Ovary (tissue), 9 donors: Measurements from ENCODE around the gene UBN2. TPM values are rescaled to one million over a fixed set of nuclear protein-coding genes. Genes with fewer than 3 reads are reported as not detected.

Experiments
- DNase-seq, 5 donors: peaks; one replicate each; pipeline ENCODE4 v3.0.0-alpha.2; 2019 to 2020
- H3K27ac ChIP-seq, 2 donors: fragments of 200-600 bp; one replicate each; pipeline versions ENCODE4 v1.5.1 to v1.8.0; 2019 to 2022
- H3K27me3 ChIP-seq: fragments of 200-600 bp; one replicate; pipeline ENCODE4 v1.8.0; 2022
- H3K36me3 ChIP-seq: fragments of 200-600 bp; sonication (generic); one replicate; pipeline ENCODE4 v1.5.1; 2019
- H3K4me1 ChIP-seq: one replicate; pipeline ENCODE4 v1.8.1; 2013; ENCODE audit warnings: mild to moderate bottlenecking, moderate library complexity; ENCODE audit not compliant: insufficient read depth
- H3K4me3 ChIP-seq: fragments of 200-600 bp; sonication (generic); one replicate; pipeline ENCODE4 v1.5.1; 2017
- H3K9me3 ChIP-seq, 2 donors: fragments of 200-600 bp in 1 of 2; sonication (generic) in 1 of 2; one replicate each; pipeline versions ENCODE4 v1.5.1 to v1.8.1; 2013 to 2019; ENCODE audit warnings: mild to moderate bottlenecking in 1 of 2, moderate library complexity in 1 of 2
- EP300 ChIP-seq: sonication (generic); formaldehyde crosslinking; IDR thresholded peaks from one replicate; pipeline ENCODE4 v1.6.1; 2017; ENCODE audit warnings: antibody characterized with exemption
- POLR2A ChIP-seq: fragments of 450-650 bp; IDR thresholded peaks from one replicate; pipeline ENCODE4 v1.6.1; 2017; ENCODE audit warnings: antibody characterized with exemption, mild to moderate bottlenecking, moderate library complexity
- WGBS, 3 donors: extraction: QIAGEN DNeasy Blood & Tissue Kit in 1 of 3; methylation state at CpG; one replicate each; pipeline versions ENCODE4 v1.1.5 to v1.1.7; 2013 to 2017; 5-methylcytosine and 5-hydroxymethylcytosine counted together
- intact Hi-C, 4 donors: fragments of 100-400 bp; cut with DNase I; formaldehyde crosslinking; loops; one replicate each; pipeline versions ENCODE4 v1.11.0 to v1.15.1; 2022 to 2023
- polyA plus RNA-seq, 2 donors: library from polyadenylated mRNA; stranded (reverse); fragments of 200-250 nt in 1 of 2; fragments of 350-450 nt in 1 of 2; fragmentation: Illumina TruSeq in 1 of 2; extraction: RNeasy Lipid Tissue Mini Kit (QIAGEN cat#74804) in 1 of 2; gene quantifications; one replicate each; pipeline ENCODE4 v1.2.3, GENCODE V29; 2013 to 2014
- total RNA-seq, 7 donors: library from RNA; depleted of rRNA in 2 of 7; stranded (reverse); fragments of >200 nt in 2 of 7; fragmentation: NEBNext Ultra II Directional in 3 of 7; extraction: Animal tissue kit (Norgen Biotek cat#: 25700) in 3 of 7; gene quantifications; one replicate each; pipeline versions ENCODE4 v1.1.0 to v1.2.4, GENCODE V29; 2016 to 2023
- TF ChIP-seq, protein P1 (sequence below), 3 donors: fragments of 450-650 bp in 2 of 3; fragments of 200-600 bp in 1 of 3; IDR thresholded peaks; one replicate each; pipeline versions ENCODE4 v1.5.1 to v1.8.0; 2016 to 2022; ENCODE audit warnings: antibody characterized with exemption in 3 of 3, mild to moderate bottlenecking in 1 of 3
- donor health status: DM: no; HTN: no; CAD: no; lungs with moderate emphysema.
- donor health status: DM: no; HTN: no; CAD: no.
- donor health status: Bipolar disorder and iron deficiency.
- donor health status: DM: yes; HTN: yes; CAD: no.
- donor health status: DM: no; HTN: no; CAD: no.
- donor health status: DM: yes; HTN: yes; CAD: no.

Gene UBN2
- total and polyA plus RNA-seq, 9 donors = 3.3 to 28.8 (median 17.5) TPM

DNA sequence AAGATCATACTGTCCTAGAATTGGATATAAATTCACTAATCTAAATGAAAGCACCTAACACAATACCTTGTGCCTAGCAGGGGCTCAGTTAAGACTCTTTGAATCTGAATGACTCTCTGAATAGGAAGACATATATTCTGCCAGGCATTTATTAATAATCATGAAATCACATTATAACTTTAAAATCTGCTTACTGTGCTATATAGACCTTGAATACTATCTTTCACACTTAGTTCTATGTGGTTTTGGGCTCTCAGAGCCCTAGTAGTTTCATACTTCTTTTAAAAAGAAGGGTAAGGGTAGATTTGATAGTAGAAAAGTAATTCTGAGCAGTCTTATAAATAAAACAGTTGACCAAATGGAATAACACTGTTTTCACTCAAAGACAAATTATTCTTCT, 10.2 kb downstream of the UBN2 start:
- Histone ChIP-seq H3K4me3 (no peak overlapping the region), H3K9me3 (no peaks in the 10 kb centered on the region), H3K36me3 (no peaks in the 10 kb centered on the region), H3K4me1 (no peaks in the 10 kb centered on the region), H3K27ac (no peak overlapping the region), H3K27me3 (no peaks in the 10 kb centered on the region)
- intact Hi-C loops = no loop called here
- TF ChIP-seq POLR2A (no peak), EP300 (no peak)
- TF ChIP-seq, protein P1, sequence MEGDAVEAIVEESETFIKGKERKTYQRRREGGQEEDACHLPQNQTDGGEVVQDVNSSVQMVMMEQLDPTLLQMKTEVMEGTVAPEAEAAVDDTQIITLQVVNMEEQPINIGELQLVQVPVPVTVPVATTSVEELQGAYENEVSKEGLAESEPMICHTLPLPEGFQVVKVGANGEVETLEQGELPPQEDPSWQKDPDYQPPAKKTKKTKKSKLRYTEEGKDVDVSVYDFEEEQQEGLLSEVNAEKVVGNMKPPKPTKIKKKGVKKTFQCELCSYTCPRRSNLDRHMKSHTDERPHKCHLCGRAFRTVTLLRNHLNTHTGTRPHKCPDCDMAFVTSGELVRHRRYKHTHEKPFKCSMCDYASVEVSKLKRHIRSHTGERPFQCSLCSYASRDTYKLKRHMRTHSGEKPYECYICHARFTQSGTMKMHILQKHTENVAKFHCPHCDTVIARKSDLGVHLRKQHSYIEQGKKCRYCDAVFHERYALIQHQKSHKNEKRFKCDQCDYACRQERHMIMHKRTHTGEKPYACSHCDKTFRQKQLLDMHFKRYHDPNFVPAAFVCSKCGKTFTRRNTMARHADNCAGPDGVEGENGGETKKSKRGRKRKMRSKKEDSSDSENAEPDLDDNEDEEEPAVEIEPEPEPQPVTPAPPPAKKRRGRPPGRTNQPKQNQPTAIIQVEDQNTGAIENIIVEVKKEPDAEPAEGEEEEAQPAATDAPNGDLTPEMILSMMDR (IDR thresholded peaks at IDR 0.05) = no peak
- DNase-seq = no peak

DNA sequence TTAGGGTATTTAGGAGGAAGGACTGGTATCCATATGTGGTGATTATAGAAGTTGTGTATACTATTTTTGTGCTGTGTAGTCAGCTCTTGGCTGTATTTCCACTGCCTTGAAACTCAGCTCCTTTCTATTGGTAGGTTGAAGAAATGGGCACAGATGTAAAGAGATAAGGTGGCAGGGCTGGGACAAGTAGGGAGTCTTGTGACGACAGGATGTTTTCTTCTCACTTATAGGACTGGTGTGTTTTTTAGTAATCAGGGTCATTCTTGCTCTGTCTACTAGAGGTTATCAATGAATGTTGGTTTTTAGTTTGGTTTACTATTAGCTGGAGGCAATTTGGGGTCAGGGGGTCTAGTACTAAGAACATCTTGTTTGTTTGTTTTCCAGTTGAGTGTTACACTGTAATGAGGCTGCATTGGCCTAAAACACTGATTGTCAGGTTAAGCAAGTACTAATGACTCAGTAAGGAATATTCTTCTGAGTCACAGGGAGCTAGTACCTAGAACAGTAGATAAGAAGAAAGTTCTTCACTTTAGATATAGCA, 11.8 kb downstream of the UBN2 start:
- Histone ChIP-seq H3K27me3 (no peaks in the 10 kb centered on the region), H3K4me3 (no peak overlapping the region), H3K36me3 (no peaks in the 10 kb centered on the region), H3K27ac (no peak overlapping the region), H3K4me1 (no peaks in the 10 kb centered on the region), H3K9me3 (no peaks in the 10 kb centered on the region)
- DNase-seq = no peak
- intact Hi-C loops = no loop called here
- WGBS, 3 donors = 85 to 86% (median 86%) methylated on average over 1 of the region's 1 CpG
- TF ChIP-seq POLR2A = no peak
- TF ChIP-seq, protein P1 (IDR thresholded peaks at IDR 0.05) = no peak
- no peak for TF ChIP-seq EP300

DNA sequence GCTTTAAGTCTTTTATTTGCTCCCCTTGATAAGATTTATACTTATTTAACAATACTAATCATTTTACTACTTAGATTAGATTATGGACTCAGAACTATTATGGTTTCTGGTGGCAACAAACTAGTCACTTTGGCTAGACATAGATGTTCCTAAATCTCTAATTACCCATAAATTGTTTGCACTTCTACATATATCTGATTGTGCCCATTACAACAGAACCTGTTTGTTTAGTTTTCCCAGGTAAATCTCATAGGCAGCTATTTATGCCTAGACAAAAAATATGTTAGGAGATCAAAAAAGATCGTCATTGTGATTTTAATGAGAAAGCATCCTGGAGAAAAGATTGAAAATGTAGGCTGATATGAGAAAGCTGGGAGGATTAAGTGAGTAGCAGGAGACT, 14.4 kb downstream of the UBN2 start:
- Histone ChIP-seq H3K27me3 (no peaks in the 10 kb centered on the region), H3K27ac (no peak overlapping the region), H3K36me3 (no peaks in the 10 kb centered on the region), H3K4me1 (no peaks in the 10 kb centered on the region), H3K9me3 (no peaks in the 10 kb centered on the region), H3K4me3 (no peak overlapping the region)
- intact Hi-C loops = no loop called here
- TF ChIP-seq, protein P1 (IDR thresholded peaks at IDR 0.05) = no peak
- TF ChIP-seq POLR2A = no peak
- TF ChIP-seq EP300 = no peak
- 94 to 98% (median 95%) methylated on average over 1 of the region's 1 CpG for WGBS, 3 donors
- no peak for DNase-seq

DNA sequence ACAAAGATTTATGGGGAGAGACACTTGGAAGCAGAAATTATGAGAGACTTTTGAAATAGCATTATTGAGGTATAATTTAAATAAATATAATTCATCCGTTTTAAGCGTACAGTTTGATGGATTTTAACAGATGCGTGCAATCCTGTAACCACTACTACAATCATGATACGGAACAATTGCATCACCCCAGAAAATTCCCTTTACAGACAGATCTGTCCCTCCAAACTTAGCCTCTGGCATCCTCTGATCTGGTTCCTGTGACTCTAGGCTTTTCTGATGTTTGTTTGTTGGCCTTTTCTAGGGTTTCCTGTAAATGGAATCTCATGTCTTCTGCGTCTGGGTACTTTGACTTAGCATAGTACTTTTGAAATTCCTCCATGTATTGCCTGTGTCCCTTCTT, 15.5 kb downstream of the UBN2 start:
- no peak overlapping the region for H3K4me3 ChIP-seq
- no peak overlapping the region for H3K27ac ChIP-seq
- H3K9me3 ChIP-seq = no peaks in the 10 kb centered on the region
- intact Hi-C loops = no loop called here
- TF ChIP-seq POLR2A = no peak
- TF ChIP-seq EP300 = no peak
- TF ChIP-seq, protein P1 (IDR thresholded peaks at IDR 0.05) = no peak
- 97% methylated on average over 5 of the region's 5 CpGs for WGBS, 3 donors
- DNase-seq = no peak
- H3K36me3 ChIP-seq = no peaks in the 10 kb centered on the region
- H3K27me3 ChIP-seq = no peaks in the 10 kb centered on the region
- no peaks in the 10 kb centered on the region for H3K4me1 ChIP-seq

DNA sequence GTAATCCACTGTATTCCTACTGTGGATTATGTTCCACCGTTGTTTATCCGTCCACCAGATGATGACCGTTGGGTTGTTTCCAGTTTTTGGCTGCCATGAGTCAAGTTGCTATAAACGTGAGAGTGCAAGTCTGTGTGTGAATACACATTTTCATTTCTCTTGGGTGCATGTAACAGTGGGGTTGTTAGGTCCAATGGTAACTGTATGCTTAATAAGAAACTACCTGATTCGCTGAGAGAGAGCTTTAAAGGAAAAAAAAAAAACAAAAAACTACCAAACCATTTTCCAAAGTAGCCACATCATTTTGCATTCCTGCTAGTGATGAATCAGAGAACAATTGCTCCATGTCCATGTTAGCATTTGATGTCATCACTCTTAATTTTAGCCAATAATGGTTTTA, 15.9 kb downstream of the UBN2 start:
- intact Hi-C loops = no loop called here
- 78 to 83% (median 79%) methylated on average over 5 of the region's 5 CpGs for WGBS, 3 donors

More for the DNA sequence above, 15.9 kb downstream of the UBN2 start:
- H3K27ac ChIP-seq = no peak overlapping the region
- H3K4me3 ChIP-seq = no peak overlapping the region
- TF ChIP-seq POLR2A (no peak), EP300 (no peak)
- TF ChIP-seq, protein P1 (IDR thresholded peaks at IDR 0.05) = no peak
- DNase-seq = no peak
- H3K27me3 ChIP-seq = no peaks in the 10 kb centered on the region
- H3K36me3 ChIP-seq = no peaks in the 10 kb centered on the region
- no peaks in the 10 kb centered on the region for H3K4me1 ChIP-seq
- no peaks in the 10 kb centered on the region for H3K9me3 ChIP-seq
